Measurements from ENCODE around the gene NELL1.

DNA sequence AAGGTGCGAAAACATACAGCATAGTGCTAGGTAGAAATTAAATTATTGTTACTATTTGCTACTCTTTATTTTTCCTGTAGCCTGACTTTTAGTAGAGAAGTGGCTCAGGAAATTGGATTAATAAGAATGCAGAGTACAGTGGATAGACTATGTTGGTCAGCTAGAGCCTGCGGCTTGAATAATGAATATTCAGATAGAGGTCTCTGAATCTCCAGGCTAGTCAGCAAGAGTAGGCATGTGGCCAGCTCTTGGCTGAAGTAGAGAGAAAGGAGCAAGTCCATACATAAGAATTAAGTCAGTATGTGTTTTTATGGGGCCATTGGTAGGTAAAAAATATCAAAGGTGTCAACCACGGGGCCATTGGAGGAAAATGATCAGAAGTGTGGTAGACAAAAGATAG lies 413.5 kb downstream of the NELL1 start:
- TF ChIP-seq POLR2AphosphoS5 (IDR thresholded peaks at IDR 0.05; ENCODE audit: low read depth, low read length) (no peak), TAF1 (IDR thresholded peaks at IDR 0.05; ENCODE audit: low read depth, low read length) (no peak), POLR2A (IDR thresholded peaks at IDR 0.05; ENCODE audit: low read depth, low read length) (no peak), SPI1 (IDR thresholded peaks at IDR 0.05; ENCODE audit: low read depth, low read length) (no peak), PAX5 (IDR thresholded peaks at IDR 0.05; ENCODE audit: insufficient read depth, low read length, severe bottlenecking) (no peak)
